HEK293 (cell line): Measurements from ENCODE around the gene RHOF.
A peak's percentile ranks its signal among the peaks of the same experiment; 100 is the strongest.

ENCODE experiments used
- BCL11B ChIP-seq: fragments of 450-650 bp; formaldehyde crosslinking; IDR thresholded peaks from 2 replicates; pipeline ENCODE4 v1.5.1; 2016; ENCODE audit warnings: low read depth, missing biosample characterization, missing genetic modification characterization
- HIC1 ChIP-seq: fragments of 450-650 bp; formaldehyde crosslinking; IDR thresholded peaks from 2 replicates; pipeline ENCODE4 v1.5.1; 2016; ENCODE audit warnings: missing biosample characterization, missing genetic modification characterization
- KLF7 ChIP-seq: fragments of 450-650 bp; formaldehyde crosslinking; IDR thresholded peaks from 2 replicates; pipeline ENCODE4 v1.5.1; 2016; ENCODE audit warnings: missing biosample characterization, missing genetic modification characterization, borderline replicate concordance
- MEIS1 ChIP-seq: sonication (generic); formaldehyde crosslinking; IDR thresholded peaks from 2 replicates; pipeline ENCODE4 v1.8.1; 2022; ENCODE audit warnings: missing genetic modification reagents, mild to moderate bottlenecking, borderline replicate concordance
- OSR2 ChIP-seq: fragments of 450-650 bp; formaldehyde crosslinking; IDR thresholded peaks from 2 replicates; pipeline ENCODE4 v1.5.1; 2016; ENCODE audit warnings: missing biosample characterization, missing genetic modification characterization
- PBX3 ChIP-seq: sonication (generic); formaldehyde crosslinking; IDR thresholded peaks from 2 replicates; pipeline ENCODE4 v1.8.1; 2022; ENCODE audit warnings: mild to moderate bottlenecking, moderate library complexity, missing genetic modification reagents
- SCRT2 ChIP-seq: fragments of 450-650 bp; formaldehyde crosslinking; IDR thresholded peaks from 2 replicates; pipeline ENCODE4 v1.5.1; 2016; ENCODE audit warnings: missing biosample characterization, missing genetic modification characterization
- SETDB1 ChIP-seq: IDR thresholded peaks from one replicate; pipeline ENCODE4 v1.6.1; 2017; ENCODE audit warnings: mild to moderate bottlenecking, low read length, moderate library complexity, mixed read lengths; ENCODE audit not compliant: insufficient read length
- TRIM28 ChIP-seq: IDR thresholded peaks from 2 replicates; pipeline ENCODE4 v1.6.1; 2011; ENCODE audit warnings: low read length, control low read depth, borderline replicate concordance
- ZBTB1 ChIP-seq: fragments of 450-650 bp; formaldehyde crosslinking; IDR thresholded peaks from 2 replicates; pipeline ENCODE4 v1.5.1; 2016; ENCODE audit warnings: missing biosample characterization, missing genetic modification characterization
- ZBTB6 ChIP-seq: fragments of 450-650 bp; formaldehyde crosslinking; IDR thresholded peaks from 2 replicates; pipeline ENCODE4 v1.5.1; 2017; ENCODE audit warnings: missing biosample characterization, missing genetic modification characterization
- ZBTB7A ChIP-seq: fragments of 450-650 bp; formaldehyde crosslinking; IDR thresholded peaks from 2 replicates; pipeline ENCODE4 v1.5.1; 2016; ENCODE audit warnings: low read depth, missing biosample characterization, missing genetic modification characterization
- ZEB2 ChIP-seq: fragments of 450-650 bp; formaldehyde crosslinking; IDR thresholded peaks from 2 replicates; pipeline ENCODE4 v1.5.1; 2016; ENCODE audit warnings: missing biosample characterization, missing genetic modification characterization
- ZFHX2 ChIP-seq: fragments of 450-650 bp; formaldehyde crosslinking; conservative IDR thresholded peaks from 2 replicates; pipeline ENCODE4 v1.5.1; 2016; ENCODE audit warnings: missing biosample characterization, missing genetic modification characterization
- ZFP41 ChIP-seq: fragments of 450-650 bp; formaldehyde crosslinking; IDR thresholded peaks from 2 replicates; pipeline ENCODE4 v1.5.1; 2016; ENCODE audit warnings: missing biosample characterization, missing genetic modification characterization, borderline replicate concordance
- ZNF248 ChIP-seq: fragments of 450-650 bp; formaldehyde crosslinking; IDR thresholded peaks from 2 replicates; pipeline ENCODE4 v1.5.1; 2017; ENCODE audit warnings: missing biosample characterization, missing genetic modification characterization
- ZNF324 ChIP-seq: fragments of 450-650 bp; formaldehyde crosslinking; IDR thresholded peaks from 2 replicates; pipeline ENCODE4 v1.5.1; 2016; ENCODE audit warnings: missing biosample characterization, missing genetic modification characterization
- ZNF335 ChIP-seq: fragments of 450-650 bp; formaldehyde crosslinking; conservative IDR thresholded peaks from 2 replicates; pipeline ENCODE4 v1.5.1; 2016; ENCODE audit warnings: missing biosample characterization, missing genetic modification characterization
- ZNF529 ChIP-seq: fragments of 450-650 bp; formaldehyde crosslinking; IDR thresholded peaks from 2 replicates; pipeline ENCODE4 v1.5.1; 2017; ENCODE audit warnings: missing genetic modification characterization, missing biosample characterization; ENCODE audit not compliant: insufficient replicate concordance
- ZNF558 ChIP-seq: fragments of 450-650 bp; formaldehyde crosslinking; IDR thresholded peaks from 2 replicates; pipeline ENCODE4 v1.5.1; 2016; ENCODE audit warnings: missing biosample characterization, missing genetic modification characterization
- ZNF580 ChIP-seq: fragments of 450-650 bp; formaldehyde crosslinking; IDR thresholded peaks from 2 replicates; pipeline ENCODE4 v1.5.1; 2016; ENCODE audit warnings: missing biosample characterization, missing genetic modification characterization
- ZNF623 ChIP-seq: fragments of 450-650 bp; formaldehyde crosslinking; IDR thresholded peaks from 2 replicates; pipeline ENCODE4 v1.5.1; 2016; ENCODE audit warnings: missing biosample characterization, missing genetic modification characterization
- ZNF629 ChIP-seq: fragments of 450-650 bp; formaldehyde crosslinking; IDR thresholded peaks from 2 replicates; pipeline ENCODE4 v1.5.1; 2017; ENCODE audit warnings: missing biosample characterization, missing genetic modification characterization
- ZNF660 ChIP-seq: fragments of 450-650 bp; IDR thresholded peaks from 2 replicates; pipeline ENCODE4 v1.5.1; 2018; ENCODE audit warnings: missing biosample characterization, mild to moderate bottlenecking, missing genetic modification characterization
- ZNF747 ChIP-seq: fragments of 450-650 bp; formaldehyde crosslinking; IDR thresholded peaks from 2 replicates; pipeline ENCODE4 v1.5.1; 2016; ENCODE audit warnings: missing biosample characterization, missing genetic modification characterization
- ZNF785 ChIP-seq: fragments of 450-650 bp; formaldehyde crosslinking; IDR thresholded peaks from 2 replicates; pipeline ENCODE4 v1.5.1; 2016; ENCODE audit warnings: missing biosample characterization, missing genetic modification characterization
- TF ChIP-seq, protein P1 (sequence below): IDR thresholded peaks from 2 replicates; pipeline ENCODE4 v1.6.1; 2011; ENCODE audit warnings: mild to moderate bottlenecking, low read depth, low read length, borderline replicate concordance
- TF ChIP-seq, protein P2 (sequence below): fragments of 450-650 bp; formaldehyde crosslinking; IDR thresholded peaks from 2 replicates; pipeline ENCODE4 v1.5.1; 2017; ENCODE audit warnings: missing biosample characterization, mild to moderate bottlenecking, missing genetic modification characterization, moderate library complexity
- TF ChIP-seq, protein P3 (sequence below): fragments of 450-650 bp; formaldehyde crosslinking; IDR thresholded peaks from 2 replicates; pipeline ENCODE4 v1.5.1; 2016; ENCODE audit warnings: missing biosample characterization, missing genetic modification characterization, low read depth
- TF ChIP-seq, protein P4 (sequence below): fragments of 450-650 bp; formaldehyde crosslinking; IDR thresholded peaks from 2 replicates; pipeline ENCODE4 v1.5.1; 2017; ENCODE audit warnings: missing biosample characterization, missing genetic modification characterization

RHOF gene

DNA sequence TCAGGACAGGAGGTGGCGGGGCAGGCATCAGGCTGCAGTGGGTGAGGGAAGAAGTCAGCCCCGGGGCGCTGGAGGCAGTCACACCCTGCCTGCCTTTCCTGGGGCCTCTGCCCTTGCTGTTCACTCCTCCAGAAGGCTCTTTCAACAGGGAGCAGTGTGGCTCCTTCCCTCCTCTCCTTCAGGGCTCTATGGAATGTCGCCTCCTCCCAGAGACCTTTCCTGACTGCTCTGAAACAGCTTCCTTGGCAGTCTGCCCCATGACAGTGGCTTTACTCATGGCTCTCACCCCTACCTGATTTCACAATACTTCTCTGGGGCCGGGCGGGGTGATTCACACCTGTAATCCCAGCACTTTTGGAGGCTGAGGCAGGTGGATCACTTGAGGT lies 7.1 kb downstream of the RHOF start (continued):
- TF ChIP-seq ZBTB6 (tag by site-specific recombination) (no peak), ZNF747 (no peak), ZNF580 (no peak), ZNF785 (tag by site-specific recombination) (no peak), KLF7 (tag by site-specific recombination) (no peak), ZNF529 (tag by site-specific recombination) (no peak), ZFP41 (tag by site-specific recombination) (no peak), HIC1 (tag by site-specific recombination) (peak; percentile 45), ZNF660 (tag by site-specific recombination) (no peak), ZNF335 (tag by site-specific recombination) (no peak), SCRT2 (peak; percentile 61; the same call in 1 of the 2 replicates), ZEB2 (tag by site-specific recombination) (no peak; the same call in 1 of the 2 replicates), ZNF629 (tag by site-specific recombination) (peak; percentile 38; the same call in 1 of the 2 replicates), TRIM28 (no peak), ZNF324 (tag by site-specific recombination) (no peak), ZBTB7A (no peak), ZNF623 (tag by site-specific recombination) (no peak), ZFHX2 (tag by site-specific recombination) (peak; percentile 5; the same call in 1 of the 2 replicates), SETDB1 (no peak), MEIS1 (CRISPR knock-in tag) (no peak), OSR2 (tag by site-specific recombination) (peak; percentile 52; the same call in 1 of the 2 replicates), BCL11B (tag by site-specific recombination) (no peak), ZBTB1 (no peak), ZNF558 (tag by site-specific recombination) (no peak), ZNF248 (tag by site-specific recombination) (no peak), PBX3 (no peak)
- TF ChIP-seq, protein P1, sequence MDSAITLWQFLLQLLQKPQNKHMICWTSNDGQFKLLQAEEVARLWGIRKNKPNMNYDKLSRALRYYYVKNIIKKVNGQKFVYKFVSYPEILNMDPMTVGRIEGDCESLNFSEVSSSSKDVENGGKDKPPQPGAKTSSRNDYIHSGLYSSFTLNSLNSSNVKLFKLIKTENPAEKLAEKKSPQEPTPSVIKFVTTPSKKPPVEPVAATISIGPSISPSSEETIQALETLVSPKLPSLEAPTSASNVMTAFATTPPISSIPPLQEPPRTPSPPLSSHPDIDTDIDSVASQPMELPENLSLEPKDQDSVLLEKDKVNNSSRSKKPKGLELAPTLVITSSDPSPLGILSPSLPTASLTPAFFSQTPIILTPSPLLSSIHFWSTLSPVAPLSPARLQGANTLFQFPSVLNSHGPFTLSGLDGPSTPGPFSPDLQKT, result no peak
- TF ChIP-seq, protein P2, sequence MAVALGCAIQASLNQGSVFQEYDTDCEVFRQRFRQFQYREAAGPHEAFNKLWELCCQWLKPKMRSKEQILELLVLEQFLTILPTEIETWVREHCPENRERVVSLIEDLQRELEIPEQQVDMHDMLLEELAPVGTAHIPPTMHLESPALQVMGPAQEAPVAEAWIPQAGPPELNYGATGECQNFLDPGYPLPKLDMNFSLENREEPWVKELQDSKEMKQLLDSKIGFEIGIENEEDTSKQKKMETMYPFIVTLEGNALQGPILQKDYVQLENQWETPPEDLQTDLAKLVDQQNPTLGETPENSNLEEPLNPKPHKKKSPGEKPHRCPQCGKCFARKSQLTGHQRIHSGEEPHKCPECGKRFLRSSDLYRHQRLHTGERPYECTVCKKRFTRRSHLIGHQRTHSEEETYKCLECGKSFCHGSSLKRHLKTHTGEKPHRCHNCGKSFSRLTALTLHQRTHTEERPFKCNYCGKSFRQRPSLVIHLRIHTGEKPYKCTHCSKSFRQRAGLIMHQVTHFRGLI (tag by site-specific recombination), result no peak
- TF ChIP-seq, protein P3, sequence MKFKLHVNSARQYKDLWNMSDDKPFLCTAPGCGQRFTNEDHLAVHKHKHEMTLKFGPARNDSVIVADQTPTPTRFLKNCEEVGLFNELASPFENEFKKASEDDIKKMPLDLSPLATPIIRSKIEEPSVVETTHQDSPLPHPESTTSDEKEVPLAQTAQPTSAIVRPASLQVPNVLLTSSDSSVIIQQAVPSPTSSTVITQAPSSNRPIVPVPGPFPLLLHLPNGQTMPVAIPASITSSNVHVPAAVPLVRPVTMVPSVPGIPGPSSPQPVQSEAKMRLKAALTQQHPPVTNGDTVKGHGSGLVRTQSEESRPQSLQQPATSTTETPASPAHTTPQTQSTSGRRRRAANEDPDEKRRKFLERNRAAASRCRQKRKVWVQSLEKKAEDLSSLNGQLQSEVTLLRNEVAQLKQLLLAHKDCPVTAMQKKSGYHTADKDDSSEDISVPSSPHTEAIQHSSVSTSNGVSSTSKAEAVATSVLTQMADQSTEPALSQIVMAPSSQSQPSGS (tag by site-specific recombination), result no peak
- TF ChIP-seq, protein P4, sequence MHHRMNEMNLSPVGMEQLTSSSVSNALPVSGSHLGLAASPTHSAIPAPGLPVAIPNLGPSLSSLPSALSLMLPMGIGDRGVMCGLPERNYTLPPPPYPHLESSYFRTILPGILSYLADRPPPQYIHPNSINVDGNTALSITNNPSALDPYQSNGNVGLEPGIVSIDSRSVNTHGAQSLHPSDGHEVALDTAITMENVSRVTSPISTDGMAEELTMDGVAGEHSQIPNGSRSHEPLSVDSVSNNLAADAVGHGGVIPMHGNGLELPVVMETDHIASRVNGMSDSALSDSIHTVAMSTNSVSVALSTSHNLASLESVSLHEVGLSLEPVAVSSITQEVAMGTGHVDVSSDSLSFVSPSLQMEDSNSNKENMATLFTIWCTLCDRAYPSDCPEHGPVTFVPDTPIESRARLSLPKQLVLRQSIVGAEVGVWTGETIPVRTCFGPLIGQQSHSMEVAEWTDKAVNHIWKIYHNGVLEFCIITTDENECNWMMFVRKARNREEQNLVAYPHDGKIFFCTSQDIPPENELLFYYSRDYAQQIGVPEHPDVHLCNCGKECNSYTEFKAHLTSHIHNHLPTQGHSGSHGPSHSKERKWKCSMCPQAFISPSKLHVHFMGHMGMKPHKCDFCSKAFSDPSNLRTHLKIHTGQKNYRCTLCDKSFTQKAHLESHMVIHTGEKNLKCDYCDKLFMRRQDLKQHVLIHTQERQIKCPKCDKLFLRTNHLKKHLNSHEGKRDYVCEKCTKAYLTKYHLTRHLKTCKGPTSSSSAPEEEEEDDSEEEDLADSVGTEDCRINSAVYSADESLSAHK (tag by site-specific recombination), result no peak
